ENCODE data around the gene LXN. TPM values are rescaled to one million over a fixed set of nuclear protein-coding genes. Genes with fewer than 3 reads are reported as not detected.

Gene LXN
- total and polyA plus RNA-seq, 2 of the 8 experiments (the other 6 are each of a cell fraction or from before 2014, with no cell fraction given), result 3.2 to 4.7 TPM

DNA sequence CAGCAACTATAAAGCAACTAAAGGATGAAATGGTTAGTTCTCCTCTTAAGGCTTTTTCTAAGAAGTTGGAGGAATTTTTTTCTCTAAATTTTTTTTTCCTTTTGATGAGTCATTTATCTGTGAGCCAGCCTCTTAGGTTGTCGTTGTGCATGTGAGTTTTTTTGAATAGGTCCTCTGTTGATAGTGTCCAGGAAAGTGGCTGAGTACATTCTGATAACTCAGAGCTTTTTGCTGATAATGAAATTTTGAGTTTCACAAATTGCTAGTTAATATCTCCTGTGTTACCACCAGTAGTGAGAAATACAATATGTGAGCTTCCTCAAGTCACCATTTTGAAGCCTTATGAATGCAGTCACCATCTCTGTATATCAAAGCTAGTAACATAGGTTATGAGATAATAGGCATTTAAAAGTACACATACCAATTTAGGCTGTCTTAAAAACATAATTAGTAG lies 7.1 kb upstream of the LXN start:
- TF ChIP-seq POLR2A (IDR thresholded peaks at IDR 0.05; ENCODE audit: control extremely low read depth in 1 of 2, low read depth in 2 of 2, low read length in 2 of 2), result no peak
- TF ChIP-seq POLR2AphosphoS5 (IDR thresholded peaks at IDR 0.05; ENCODE audit: low read depth, low read length), result no peak
- TF ChIP-seq JUND (IDR thresholded peaks at IDR 0.05; ENCODE audit: low read length), result no peak
- TF ChIP-seq CHD2 (IDR thresholded peaks at IDR 0.05; ENCODE audit: low read length), result no peak
- TF ChIP-seq RFX5 (IDR thresholded peaks at IDR 0.05; ENCODE audit: borderline replicate concordance, low read depth, low read length), result no peak
- no peak for TF ChIP-seq SRF (IDR thresholded peaks at IDR 0.05; ENCODE audit: low read depth, low read length)
- no peak for TF ChIP-seq KDM4A (IDR thresholded peaks at IDR 0.05; ENCODE audit: low read depth, low read length, severe bottlenecking)
- TF ChIP-seq CEBPB (IDR thresholded peaks at IDR 0.05; ENCODE audit: low read depth, low read length), result no peak
- no peak for TF ChIP-seq BRCA1 (IDR thresholded peaks at IDR 0.05; ENCODE audit: low read depth, low read length)
- TF ChIP-seq CBX8 (IDR thresholded peaks at IDR 0.05; ENCODE audit: borderline replicate concordance, low read depth, low read length), result no peak
- no peak for TF ChIP-seq RAD21 (IDR thresholded peaks at IDR 0.05 in 1 of 2, conservative IDR thresholded peaks at IDR 0.05 in 1 of 2; ENCODE audit: low read depth in 2 of 2, low read length in 2 of 2)
- no peak for TF ChIP-seq TEAD4 (IDR thresholded peaks at IDR 0.05; ENCODE audit: low read depth, low read length)
- ChIA-PET POLR2A (ENCODE audit: partially characterized antibody) (no interaction called here), CTCF (ENCODE audit: partially characterized antibody) (interaction anchor here (1.0 to 1.8 kb wide), 8 partner anchors 8 to 110 kb away, joined by 3 to 4 read pairs (median 3); partner anchors contain the start of gene GFM1)
- Histone ChIP-seq H3K27me3 (replicated peaks in 1 of 4; ENCODE audit: control insufficient read depth in 3 of 4, extremely low read depth in 1 of 4, insufficient read depth in 3 of 4, low read length in 3 of 4) (no peaks in the 10 kb centered on the region), H3K9me3 (ENCODE audit: insufficient read depth in 2 of 2, low read depth in 1 of 2, low read length in 1 of 2) (no peaks in the 10 kb centered on the region), H3K4me3 (ENCODE audit: extremely low read depth in 1 of 4, insufficient read depth in 2 of 4, low read depth in 3 of 4, low read length in 4 of 4) (no peak overlapping the region), H4K8ac (ENCODE audit: extremely low read depth, insufficient read depth, low read length) (no peak overlapping the region), H3K27ac (ENCODE audit: low read depth, low read length) (no peak overlapping the region), H4K91ac (replicated peaks; ENCODE audit: insufficient read length, low read length) (no peak overlapping the region), H2AK5ac (ENCODE audit: low read depth, low read length) (no peak overlapping the region), H3K4ac (replicated peaks; ENCODE audit: insufficient read length, low read depth, low read length) (no peak overlapping the region), H3K4me2 (ENCODE audit: insufficient read depth in 1 of 2, low read depth in 2 of 2, low read length in 2 of 2) (no peak overlapping the region), H3K18ac (ENCODE audit: extremely low read depth, low read length) (no peak overlapping the region), H2BK15ac (ENCODE audit: low read length) (no peak overlapping the region), H2BK5ac (ENCODE audit: low read depth, low read length) (no peak overlapping the region), H3K79me1 (ENCODE audit: low read depth, low read length) (no peaks in the 10 kb centered on the region), H3K9ac (replicated peaks in 1 of 4; ENCODE audit: extremely low read depth in 1 of 4, low read depth in 3 of 4, low read length in 3 of 4) (no peak overlapping the region), H3K23ac (ENCODE audit: insufficient read length) (no peak overlapping the region), H3K23me2 (ENCODE audit: low read depth, low read length) (no peaks in the 10 kb centered on the region), H2AFZ (ENCODE audit: low read length) (no peak overlapping the region), H3K4me1 (replicated peaks in 1 of 4; ENCODE audit: control insufficient read depth in 3 of 4, insufficient read depth in 4 of 4, low read length in 3 of 4) (no peaks in the 10 kb centered on the region), H4K5ac (ENCODE audit: insufficient read length, low read depth, low read length) (no peak overlapping the region), H3K56ac (replicated peaks; ENCODE audit: insufficient read length, low read depth, low read length) (no peak overlapping the region), H2BK120ac (replicated peaks; ENCODE audit: low read depth, low read length) (no peak overlapping the region), H3K79me2 (ENCODE audit: control insufficient read depth in 1 of 2, insufficient read depth in 2 of 2, low read length in 2 of 2) (no peaks in the 10 kb centered on the region), H2BK12ac (ENCODE audit: low read depth, low read length) (no peak overlapping the region), H3K14ac (ENCODE audit: insufficient read length) (no peak overlapping the region), H3K36me3 (ENCODE audit: control insufficient read depth in 2 of 4, insufficient read depth in 4 of 4, low read length in 3 of 4) (peaks cover 0 to 4% (median 0%) of the 10 kb centered on the region in 4 experiments; a peak in 2 of 8 replicates), H4K20me1 (replicated peaks in 1 of 2; ENCODE audit: control insufficient read depth in 1 of 2, insufficient read depth in 2 of 2, low read length in 2 of 2) (no peaks in the 10 kb centered on the region), H2BK20ac (ENCODE audit: low read length) (no peak overlapping the region)
- WGBS, 2 experiments (ENCODE audit: extremely low coverage in 1 of 2, insufficient coverage in 1 of 2, insufficient read length in 1 of 2, insufficient replicate concordance in 2 of 2, low coverage in 1 of 2, low lambda C conversion rate in 2 of 2, missing lambda C conversion rate in 1 of 2), result 80% methylated on average over 1 of the region's 1 CpG; no CpG with 5 or more reads in 1 of the 2 experiments
- DNase-seq (ENCODE audit: low read depth in 1 of 2, low spot score in 2 of 2) (no peak), FAIRE-seq (no peak)

All from H1 (cell line).